HG03135 (cell line): ENCODE measurements around the gene ASB15.
"Not testable (repeated sequence)": the region's sequence is repeated elsewhere in the genome, so short reads cannot be mapped to it uniquely, and the experiment has no call there.

Experiments
- ATAC-seq: cut with Tn5 transposase; IDR thresholded peaks from one replicate; pipeline ENCODE4 v1.9.1; 2021; ENCODE audit warnings: mild to moderate bottlenecking, moderate library complexity; ENCODE audit not compliant: unreplicated experiment

ASB15 gene

DNA sequence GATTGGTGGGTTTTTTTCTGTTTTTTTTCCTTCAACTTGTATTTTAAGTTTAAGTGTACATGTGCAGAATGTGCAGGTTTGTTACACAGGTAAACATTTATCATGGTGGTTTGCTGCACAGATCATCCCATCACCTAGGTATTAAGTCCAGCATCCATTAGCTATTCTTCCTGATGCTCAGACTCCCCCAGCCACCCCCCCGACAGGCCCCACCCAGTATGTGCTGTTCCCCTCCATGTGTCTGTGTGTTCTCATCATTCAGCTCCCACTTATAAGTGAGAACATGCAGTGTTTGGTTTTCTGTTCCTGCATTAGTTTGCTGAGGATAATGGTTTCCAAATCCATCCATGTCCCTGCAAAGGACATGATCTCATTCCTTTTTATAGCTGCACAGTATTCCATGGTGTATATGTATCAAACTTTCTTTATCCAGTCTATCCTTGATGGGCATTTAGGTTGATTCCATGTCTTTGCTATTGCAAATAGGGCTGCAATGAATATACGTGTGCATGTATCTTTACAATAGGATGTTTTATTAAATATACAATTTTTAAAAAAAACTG, 32.5 kb downstream of the ASB15 start:
- ATAC-seq, result not testable (repeated sequence)

DNA sequence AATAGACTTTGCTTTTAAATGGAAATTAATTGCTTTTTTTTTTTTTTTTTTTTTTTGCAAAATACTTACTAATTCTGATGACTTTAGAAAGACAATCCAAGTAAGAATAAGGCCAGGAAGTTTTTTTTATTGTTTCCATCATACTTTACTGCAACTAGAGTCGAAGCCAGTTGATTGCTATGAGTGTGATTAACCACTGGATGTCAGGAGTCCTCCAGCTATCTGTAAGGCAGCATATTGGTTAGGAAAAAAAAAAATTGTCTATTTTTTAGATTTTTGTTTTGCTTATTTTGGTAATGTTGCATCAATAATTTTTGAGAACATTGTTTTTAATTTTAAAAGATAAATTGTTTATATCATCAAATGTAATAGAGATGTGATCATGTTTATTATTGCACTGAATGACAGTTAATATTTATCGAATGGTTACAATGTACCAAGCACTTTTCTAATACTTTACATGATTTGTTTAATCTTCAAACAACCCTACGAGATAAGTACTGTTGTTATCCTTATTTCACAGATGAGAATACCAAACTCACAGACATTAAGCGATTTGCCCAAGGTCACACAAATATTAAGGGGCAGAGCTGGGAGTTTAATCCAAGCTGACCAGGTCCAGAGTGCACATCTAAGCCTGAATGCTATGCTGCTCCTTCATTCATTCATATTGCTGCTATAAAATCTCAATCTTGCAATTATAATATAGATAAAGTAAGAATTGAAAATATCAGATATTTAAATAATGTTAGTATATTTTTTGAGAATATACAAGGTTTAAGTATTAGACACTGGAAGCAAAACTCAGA, 34.1 kb downstream of the ASB15 start:
- no peak for ATAC-seq

DNA sequence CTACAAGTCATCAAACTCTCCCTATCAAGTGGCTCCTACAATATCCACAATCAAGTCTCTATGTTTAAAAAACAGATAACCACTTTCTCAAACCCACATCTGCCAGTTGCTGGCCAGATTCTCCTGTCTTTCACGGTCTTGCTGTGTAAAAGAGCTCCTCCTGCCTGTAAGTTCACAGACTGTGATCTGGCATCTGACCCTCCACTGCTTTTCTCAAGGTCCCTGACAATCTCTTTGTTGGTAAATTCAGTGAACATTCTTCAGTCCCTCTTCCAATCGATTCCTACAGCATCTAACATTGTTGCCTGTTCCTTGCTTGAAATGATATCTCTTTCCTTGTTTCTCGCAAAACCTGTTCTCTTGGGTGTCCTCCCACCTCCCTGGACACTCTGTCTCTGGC, 35.6 kb downstream of the ASB15 start:
- no peak for ATAC-seq

DNA sequence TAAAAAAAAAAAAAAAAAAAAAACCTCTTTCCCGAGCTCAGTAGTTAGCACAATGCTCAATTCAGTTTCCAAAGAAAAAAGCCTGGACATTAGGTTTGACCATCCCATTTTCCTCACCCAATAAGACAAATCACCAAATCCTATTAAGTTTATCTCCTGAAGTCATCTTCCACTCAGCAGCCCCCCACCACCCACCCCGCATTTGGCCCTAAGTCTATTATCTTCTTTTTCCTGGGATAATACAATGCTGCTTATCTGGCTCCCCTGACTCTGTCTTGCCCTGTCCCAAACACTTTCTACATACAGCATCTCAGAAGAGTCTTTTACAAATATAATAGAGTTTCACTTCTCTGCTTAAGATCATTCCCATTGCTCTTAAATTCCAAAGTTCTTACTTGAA, 36.3 kb downstream of the ASB15 start:
- no peak for ATAC-seq

DNA sequence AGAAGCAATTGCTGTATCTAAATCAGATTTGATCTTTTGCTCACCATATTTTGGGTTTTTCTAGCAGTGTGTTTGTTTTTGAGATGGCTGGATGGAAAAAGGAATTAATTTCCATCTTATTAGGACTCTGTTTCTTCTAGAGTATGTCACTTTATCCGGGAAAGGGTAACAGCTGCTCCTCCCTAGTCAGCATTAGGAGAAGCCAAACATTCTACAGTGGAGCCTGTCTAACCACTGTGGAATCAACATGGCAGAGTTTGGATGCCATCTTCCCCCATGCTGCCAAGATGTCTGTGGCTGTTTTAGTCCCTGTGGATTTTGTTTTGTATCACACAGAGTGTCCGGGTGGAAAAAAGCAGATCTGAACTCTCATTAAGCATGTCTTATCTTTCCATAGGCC, 38.0 kb downstream of the ASB15 start:
- no peak for ATAC-seq

- no peak for ATAC-seq
Measured at GRCh38 chr7:123640583-123640982, 39.0 kb downstream of the ASB15 start.

DNA sequence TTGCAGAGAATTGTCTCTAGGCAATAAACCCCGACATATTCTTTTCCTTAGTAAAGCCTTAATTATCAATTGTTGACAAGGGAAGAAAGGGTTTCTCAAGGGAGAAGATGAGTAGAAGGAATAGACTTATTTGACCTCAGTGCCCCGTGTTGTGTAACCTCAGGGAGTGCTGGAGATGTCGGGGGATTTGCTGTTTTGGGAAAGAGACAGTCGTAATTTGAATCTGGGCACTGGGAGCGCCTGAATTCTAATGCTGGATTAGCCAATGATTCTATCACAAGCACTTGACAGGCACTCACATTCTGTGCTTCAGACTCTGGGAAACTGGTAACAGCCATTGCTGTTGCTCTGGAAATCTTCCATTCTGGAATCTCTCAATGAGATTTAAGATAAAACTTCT, 40.3 kb downstream of the ASB15 start:
- ATAC-seq, result no peak

DNA sequence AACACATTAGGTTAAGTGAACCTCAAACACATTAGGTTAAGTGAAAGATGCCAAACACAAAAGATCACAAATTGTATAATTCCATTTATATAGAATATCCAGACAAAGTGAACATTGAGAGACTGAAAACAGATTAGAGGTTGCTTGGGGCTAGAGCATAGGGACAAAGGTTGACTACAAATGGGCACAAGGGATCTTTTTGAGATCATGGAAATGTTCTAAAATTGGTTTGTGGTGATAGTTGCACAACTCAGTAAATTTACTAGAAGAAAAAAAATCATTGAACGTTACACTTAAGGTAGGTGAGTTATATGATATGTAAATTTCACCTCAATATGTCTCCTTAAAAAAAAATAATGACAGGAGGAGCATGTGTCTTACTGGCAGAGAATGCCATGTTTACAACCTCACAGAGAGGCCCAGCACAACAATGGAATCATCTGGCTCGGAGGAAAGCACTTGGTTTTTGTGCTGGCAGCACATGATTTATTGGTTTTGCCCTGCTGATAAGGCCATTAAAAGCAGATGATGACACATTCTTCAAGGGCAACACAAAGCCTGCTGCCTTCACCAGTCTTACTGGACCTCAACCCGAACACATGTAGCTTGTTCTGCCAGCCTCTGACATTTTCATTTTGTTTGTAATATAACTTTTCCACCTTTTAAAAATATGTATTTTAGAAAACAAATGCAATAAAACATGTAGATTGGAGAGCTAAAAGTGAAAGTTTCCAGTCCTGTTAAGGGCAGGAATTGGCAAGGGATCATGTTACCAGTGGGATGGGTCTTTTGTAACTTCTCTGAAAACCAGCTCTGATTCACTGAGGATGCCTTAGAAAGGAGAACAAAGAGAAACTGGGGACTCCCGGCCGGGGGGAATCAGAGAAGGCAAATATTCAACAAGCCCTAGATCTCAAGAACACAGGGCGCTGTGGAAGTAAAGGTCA, 42.1 kb downstream of the ASB15 start:
- no peak for ATAC-seq

- ATAC-seq, result no peak
Measured at GRCh38 chr7:123645516-123645915, 43.9 kb downstream of the ASB15 start.

GRCh38 chr7:123647106-123647730, 45.6 kb downstream of the ASB15 start:
- no peak for ATAC-seq

- no peak for ATAC-seq
Measured at GRCh38 chr7:123649964-123650363, 48.3 kb downstream of the ASB15 start.

- no peak for ATAC-seq
Measured at GRCh38 chr7:123650595-123650994, 49.0 kb downstream of the ASB15 start.

DNA sequence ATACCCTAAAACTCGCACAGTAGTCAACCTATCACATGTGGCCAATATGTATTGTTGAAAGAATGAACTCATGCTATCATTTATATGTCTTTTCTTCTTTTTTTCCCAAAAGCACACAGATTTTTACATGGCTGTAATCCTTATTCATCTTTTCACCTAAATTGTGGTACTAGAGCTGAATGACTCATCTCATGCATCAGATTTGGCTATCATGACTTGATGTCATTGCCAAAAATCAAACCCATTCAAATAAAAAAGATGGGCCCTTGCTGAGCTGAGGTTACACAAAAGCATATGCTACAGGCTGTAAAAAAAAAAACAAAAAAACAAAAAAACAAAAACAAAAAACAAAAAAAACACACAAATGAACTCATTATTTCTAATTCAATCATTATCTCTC, 50.8 kb downstream of the ASB15 start:
- ATAC-seq, result no peak

DNA sequence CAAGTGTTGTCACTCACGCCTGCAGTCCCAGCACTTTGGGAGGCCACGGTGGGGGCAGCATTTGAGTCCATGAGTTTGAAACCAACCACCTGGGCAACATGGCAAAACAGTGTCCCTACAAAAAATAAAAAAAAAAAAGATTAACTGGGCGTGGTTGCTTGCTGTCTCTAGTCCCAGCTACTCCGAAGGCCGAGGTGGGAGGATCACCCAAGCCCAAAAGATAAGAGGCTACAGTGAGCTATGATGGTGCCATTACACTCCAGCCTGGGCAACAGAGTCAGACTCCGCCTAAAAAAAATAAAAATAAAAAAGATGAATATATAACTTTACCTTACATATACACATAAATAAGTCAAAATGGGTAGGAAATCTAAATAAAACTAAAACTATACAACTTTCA, 51.5 kb downstream of the ASB15 start:
- ATAC-seq, result no peak

DNA sequence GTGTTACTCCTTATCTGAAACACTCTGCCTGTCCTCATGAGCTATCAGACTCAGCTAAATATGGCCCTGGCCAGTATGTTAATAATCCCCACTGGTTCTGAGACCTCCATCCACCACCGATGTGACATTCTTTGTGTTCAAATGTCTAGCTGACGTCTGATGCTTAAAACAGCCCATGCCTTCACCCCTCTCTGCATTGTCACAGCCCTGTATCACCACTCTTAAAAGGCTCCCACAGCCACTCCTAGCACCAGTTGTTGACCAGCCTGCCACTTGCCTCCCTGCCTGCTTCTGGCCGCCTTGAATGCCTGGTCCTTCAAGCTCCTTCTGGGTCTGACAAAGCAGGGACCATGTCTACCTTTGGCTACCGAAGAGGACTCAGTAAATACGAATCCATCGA, 54.0 kb downstream of the ASB15 start, which contains the start of gene LMOD2:
LMOD2 (plus strand) TSS at position 253 of the 400 bp plus-strand sequence; CDS start at position 351, 98 bp downstream.
- ATAC-seq, result no peak

DNA sequence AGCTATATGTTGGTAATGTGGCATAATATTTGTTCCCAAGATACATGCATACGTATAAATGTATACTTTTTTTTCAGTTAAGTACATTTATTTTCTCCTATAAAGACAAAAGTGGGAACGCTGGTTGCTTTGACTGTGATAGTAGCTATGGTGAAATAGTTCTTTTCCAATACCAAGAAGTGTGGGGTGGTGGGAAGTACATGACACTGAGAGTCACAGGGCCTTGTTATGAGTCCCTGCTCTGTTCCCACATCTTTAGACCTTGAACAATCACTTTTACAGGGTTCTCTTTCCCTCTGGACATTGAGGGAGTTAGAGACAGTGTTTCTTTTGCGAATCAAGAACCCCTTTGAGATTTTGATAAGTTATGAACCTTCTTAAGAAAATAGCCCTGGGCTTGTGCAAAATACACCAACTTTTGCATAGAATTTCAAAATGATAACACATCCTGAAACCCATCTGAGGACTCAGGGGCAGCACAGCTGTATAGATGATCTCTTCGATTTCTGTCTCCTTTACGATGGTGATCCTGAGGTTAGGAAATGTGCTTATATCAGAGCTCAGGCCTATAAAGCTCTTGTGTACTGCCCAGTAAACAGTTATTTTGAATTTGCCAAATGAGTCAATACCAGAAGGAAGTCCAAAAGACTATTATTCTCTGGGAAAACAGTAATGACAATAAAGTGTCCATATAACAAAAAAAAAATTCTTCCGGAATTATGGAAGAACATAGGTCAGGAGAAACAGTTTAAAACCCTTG, 55.1 kb downstream of the ASB15 start:
- ATAC-seq, result no peak

DNA sequence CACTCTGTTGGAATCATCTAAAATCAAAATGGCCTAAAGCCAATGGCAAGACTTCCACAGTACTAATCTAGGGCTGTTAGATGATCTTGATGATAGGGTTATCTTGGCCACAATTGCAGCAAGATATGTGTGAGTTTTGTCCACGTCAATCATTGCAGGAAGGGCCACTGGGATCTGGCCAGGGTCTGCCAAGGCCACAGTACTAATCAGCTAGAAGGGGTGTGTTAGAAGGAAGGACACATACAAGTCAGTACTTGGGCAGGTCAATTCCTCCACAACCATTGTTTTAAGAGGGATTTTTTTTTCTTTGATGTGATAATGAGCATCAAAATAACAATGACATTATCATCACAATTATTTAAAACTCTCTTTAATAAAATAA, 55.7 kb downstream of the ASB15 start:
- ATAC-seq, result no peak

DNA sequence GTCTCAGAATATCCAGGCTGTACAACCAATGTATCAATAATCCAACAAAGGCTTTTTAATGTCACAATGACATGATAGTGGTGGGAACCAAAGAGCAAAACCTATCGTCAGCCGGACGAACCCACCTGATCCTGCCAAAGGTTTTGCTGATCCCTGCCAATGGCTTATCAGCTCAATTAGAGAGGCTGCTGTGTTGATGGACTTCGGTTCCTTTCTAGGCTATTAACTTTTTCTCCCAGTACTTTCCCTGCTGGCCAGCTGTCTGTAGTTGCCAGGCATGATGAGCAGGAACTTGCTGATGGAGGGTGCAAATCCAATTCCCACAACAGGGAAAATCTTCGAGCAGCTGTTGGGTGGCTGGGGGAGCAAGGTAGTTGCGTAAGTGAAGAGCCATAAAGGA, 56.4 kb downstream of the ASB15 start:
- ATAC-seq, result no peak

GRCh38 chr7:123660514-123661354, 59.1 kb downstream of the ASB15 start:
- no peak for ATAC-seq
